Measurements from ENCODE around the gene RAB1A.

- TF ChIP-seq CTCF (IDR thresholded peaks at IDR 0.05) (no peak), POLR2A (IDR thresholded peaks at IDR 0.05) (no peak)
Observed at GRCh38 chr2:65146078-65146477, 16.2 kb upstream of the RAB1A start.

All from thyroid gland (tissue), 4 donors.